ENCODE measurements around the gene EFR3B. TPM values are rescaled to one million over a fixed set of nuclear protein-coding genes. Genes with fewer than 3 reads are reported as not detected.

The EFR3B gene
- total RNA-seq, 1 donor from 2014 or later = 17.2 TPM

DNA sequence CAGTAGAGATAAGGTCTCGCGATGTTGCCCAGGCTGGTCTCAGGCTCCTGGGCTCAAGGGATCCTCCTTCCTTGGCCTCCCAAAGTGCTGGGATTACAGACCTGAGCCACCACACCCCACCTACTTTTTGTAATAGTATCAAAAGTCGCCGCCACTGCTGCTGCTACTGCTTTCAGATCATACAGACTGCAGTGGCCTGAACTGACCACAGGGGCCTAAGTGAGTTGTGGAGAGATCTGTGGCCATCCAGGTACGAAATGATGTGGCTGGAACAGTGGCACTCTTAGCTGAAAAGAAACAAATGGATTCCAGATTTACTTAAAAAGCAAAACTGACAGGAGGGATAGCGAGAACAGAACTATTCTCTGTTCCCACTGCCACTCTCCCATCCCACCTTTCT, 159.4 kb downstream of the EFR3B start:
- Mint-ChIP-seq H3K4me1 (peaks cover 12% of the 10 kb centered on the region), H3K27me3 (ENCODE audit: insufficient read depth, low read depth) (peaks cover 5% of the 10 kb centered on the region), H3K9me3 (no peaks in the 10 kb centered on the region), H3K4me3 (no peak overlapping the region), H3K27ac (no peak overlapping the region), H3K36me3 (no peaks in the 10 kb centered on the region)
- Histone ChIP-seq H3K27ac (no peak overlapping the region), H3K79me2 (ENCODE audit: low read depth) (no peaks in the 10 kb centered on the region), H3K4me3 (no peak overlapping the region), H3K4me1 (no peaks in the 10 kb centered on the region), H3F3A (ENCODE audit: low read depth) (peaks cover under 1% of the 10 kb centered on the region), H4K20me1 (ENCODE audit: low read depth) (no peaks in the 10 kb centered on the region), H3K36me3 (no peaks in the 10 kb centered on the region), H3K4me2 (no peak overlapping the region), H2AFZ (replicated peaks) (no peak overlapping the region), H3K27me3 (no peaks in the 10 kb centered on the region), H3K9me3 (ENCODE audit: low read depth) (no peaks in the 10 kb centered on the region), H3K9ac (no peak overlapping the region)
- TF ChIP-seq, protein P1, sequence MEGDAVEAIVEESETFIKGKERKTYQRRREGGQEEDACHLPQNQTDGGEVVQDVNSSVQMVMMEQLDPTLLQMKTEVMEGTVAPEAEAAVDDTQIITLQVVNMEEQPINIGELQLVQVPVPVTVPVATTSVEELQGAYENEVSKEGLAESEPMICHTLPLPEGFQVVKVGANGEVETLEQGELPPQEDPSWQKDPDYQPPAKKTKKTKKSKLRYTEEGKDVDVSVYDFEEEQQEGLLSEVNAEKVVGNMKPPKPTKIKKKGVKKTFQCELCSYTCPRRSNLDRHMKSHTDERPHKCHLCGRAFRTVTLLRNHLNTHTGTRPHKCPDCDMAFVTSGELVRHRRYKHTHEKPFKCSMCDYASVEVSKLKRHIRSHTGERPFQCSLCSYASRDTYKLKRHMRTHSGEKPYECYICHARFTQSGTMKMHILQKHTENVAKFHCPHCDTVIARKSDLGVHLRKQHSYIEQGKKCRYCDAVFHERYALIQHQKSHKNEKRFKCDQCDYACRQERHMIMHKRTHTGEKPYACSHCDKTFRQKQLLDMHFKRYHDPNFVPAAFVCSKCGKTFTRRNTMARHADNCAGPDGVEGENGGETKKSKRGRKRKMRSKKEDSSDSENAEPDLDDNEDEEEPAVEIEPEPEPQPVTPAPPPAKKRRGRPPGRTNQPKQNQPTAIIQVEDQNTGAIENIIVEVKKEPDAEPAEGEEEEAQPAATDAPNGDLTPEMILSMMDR (IDR thresholded peaks at IDR 0.05) = peak; percentile 45
- TF ChIP-seq EZH2phosphoT487 (IDR thresholded peaks at IDR 0.05) = no peak
- TF ChIP-seq EZH2 (IDR thresholded peaks at IDR 0.05) = no peak
- peak; percentile 54 for DNase-seq (ENCODE audit: low spot score)

DNA sequence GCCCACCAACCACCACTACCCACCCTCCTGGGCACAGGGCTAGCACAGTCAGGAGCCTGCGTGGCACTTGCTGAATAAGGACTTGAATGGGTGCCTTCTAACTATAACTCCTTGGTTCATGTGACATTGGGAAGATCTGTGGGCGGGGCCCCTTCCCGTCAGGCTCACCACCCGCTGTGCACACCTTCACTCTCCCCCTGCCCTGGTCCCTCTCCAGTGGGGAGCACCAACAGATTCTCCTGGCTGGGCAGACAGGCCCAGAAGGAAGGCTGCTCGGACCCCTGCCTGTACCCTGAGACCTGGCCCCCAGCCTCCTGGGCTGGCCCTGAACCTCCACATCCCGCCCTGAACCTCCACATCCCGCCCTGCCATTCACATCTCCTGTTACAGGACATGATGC, 159.9 kb downstream of the EFR3B start:
- no peaks in the 10 kb centered on the region for H3K36me3 Mint-ChIP-seq

DNA sequence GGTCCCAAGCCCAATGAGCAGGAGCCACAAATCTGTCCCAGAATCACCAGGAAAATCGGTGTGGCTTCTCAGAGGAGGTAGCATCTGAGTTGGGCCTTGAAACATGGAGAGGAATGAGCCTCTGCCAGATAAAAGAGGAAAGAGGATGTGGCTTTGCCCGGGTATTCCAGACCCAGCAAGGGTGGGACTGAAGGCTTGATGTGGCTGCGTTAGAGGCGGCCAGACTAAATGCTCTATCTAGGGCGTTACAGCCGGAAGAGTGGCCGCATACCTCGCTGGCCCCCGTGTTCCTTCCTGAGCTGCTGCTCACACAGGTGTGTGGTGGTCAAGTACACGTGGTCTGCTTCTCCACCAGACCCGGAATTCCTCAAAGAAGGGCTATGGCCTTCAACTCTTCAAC, 160.4 kb downstream of the EFR3B start:
- no peak overlapping the region for H3K9ac ChIP-seq
- H3K36me3 ChIP-seq = no peaks in the 10 kb centered on the region
- H3K27ac ChIP-seq = no peak overlapping the region
- Mint-ChIP-seq H3K4me3 (peak overlapping the region; percentile 38), H3K27me3 (ENCODE audit: insufficient read depth, low read depth) (peaks cover 5% of the 10 kb centered on the region), H3K36me3 (no peaks in the 10 kb centered on the region), H3K27ac (no peak overlapping the region), H3K4me1 (peaks cover 10% of the 10 kb centered on the region), H3K9me3 (no peaks in the 10 kb centered on the region)
- no peaks in the 10 kb centered on the region for H3K9me3 ChIP-seq (ENCODE audit: low read depth)
- no peak overlapping the region for H3K4me3 ChIP-seq
- no peak overlapping the region for H2AFZ ChIP-seq (replicated peaks)
- H3K79me2 ChIP-seq (ENCODE audit: low read depth) = no peaks in the 10 kb centered on the region
- no peaks in the 10 kb centered on the region for H3K27me3 ChIP-seq
- no peak for DNase-seq (ENCODE audit: low spot score)
- TF ChIP-seq EZH2 (IDR thresholded peaks at IDR 0.05) = no peak
- TF ChIP-seq, protein P1 (IDR thresholded peaks at IDR 0.05) = no peak
- TF ChIP-seq EZH2phosphoT487 (IDR thresholded peaks at IDR 0.05) = no peak
- H3F3A ChIP-seq (ENCODE audit: low read depth) = no peaks in the 10 kb centered on the region
- no peak overlapping the region for H3K4me2 ChIP-seq
- H3K4me1 ChIP-seq = peaks cover 3% of the 10 kb centered on the region
- no peaks in the 10 kb centered on the region for H4K20me1 ChIP-seq (ENCODE audit: low read depth)

More for the DNA sequence above, 159.9 kb downstream of the EFR3B start:
- peaks cover 8% of the 10 kb centered on the region for H3K4me1 Mint-ChIP-seq
- Histone ChIP-seq H3F3A (ENCODE audit: low read depth) (no peaks in the 10 kb centered on the region), H3K4me3 (no peak overlapping the region), H3K79me2 (ENCODE audit: low read depth) (no peaks in the 10 kb centered on the region), H3K27me3 (no peaks in the 10 kb centered on the region), H4K20me1 (ENCODE audit: low read depth) (no peaks in the 10 kb centered on the region), H3K4me2 (no peak overlapping the region), H3K4me1 (no peaks in the 10 kb centered on the region), H2AFZ (replicated peaks) (no peak overlapping the region), H3K9ac (no peak overlapping the region), H3K9me3 (ENCODE audit: low read depth) (no peaks in the 10 kb centered on the region), H3K36me3 (no peaks in the 10 kb centered on the region), H3K27ac (no peak overlapping the region)
- peaks cover 5% of the 10 kb centered on the region for H3K27me3 Mint-ChIP-seq (ENCODE audit: insufficient read depth, low read depth)
- no peaks in the 10 kb centered on the region for H3K9me3 Mint-ChIP-seq
- no peak overlapping the region for H3K27ac Mint-ChIP-seq
- no peak for DNase-seq (ENCODE audit: low spot score)
- TF ChIP-seq, protein P1 (IDR thresholded peaks at IDR 0.05) = no peak
- TF ChIP-seq EZH2phosphoT487 (IDR thresholded peaks at IDR 0.05) (no peak), EZH2 (IDR thresholded peaks at IDR 0.05) (no peak)
- no peak overlapping the region for H3K4me3 Mint-ChIP-seq

Data from neural progenitor cell (in vitro differentiated cells).